Bronchial epithelial cell (primary cell): ENCODE results near the gene MGMT. TPM values are rescaled to one million over a fixed set of nuclear protein-coding genes. Genes with fewer than 3 reads are reported as not detected.

ENCODE experiments used
- DNase-seq: peaks from one replicate; pipeline ENCODE4 v3.0.0-alpha.2; 2010; ENCODE audit warnings: low read depth
- FAIRE-seq: peaks from 2 replicates; lab custom pipeline; 2011; peaks lifted over from hg19 to GRCh38; lab: Jason Lieb, UNC
- H3K27me3 ChIP-seq: 2 replicates; pipeline ENCODE4 v1.5.1; 2011; ENCODE audit warnings: low read length; ENCODE audit not compliant: control insufficient read depth, insufficient read depth
- H3K36me3 ChIP-seq: 2 replicates; pipeline ENCODE4 v1.5.1; 2011; ENCODE audit warnings: low read length; ENCODE audit not compliant: control insufficient read depth, insufficient read depth
- H3K4me3 ChIP-seq: 2 replicates; pipeline ENCODE4 v1.5.1; 2011; ENCODE audit warnings: mild to moderate bottlenecking, low read depth, low read length, control low read depth
- CTCF ChIP-seq: IDR thresholded peaks from 2 replicates; pipeline ENCODE4 v1.5.1; 2011; ENCODE audit warnings: mild to moderate bottlenecking, moderate library complexity, low read length, control low read depth, inconsistent platforms; ENCODE audit not compliant: insufficient read depth, severe bottlenecking
- total RNA-seq: library from RNA; depleted of rRNA; stranded (reverse); fragments of >200 nt; gene quantifications from 2 replicates; pipeline ENCODE4 v1.2.1, GENCODE V29; 2014

MGMT gene
- total RNA-seq, 1 donor from 2014 or later: 19.7 TPM

- Histone ChIP-seq H3K27me3 (no peaks in the 10 kb centered on the region), H3K4me3 (no peak overlapping the region), H3K36me3 (no peaks in the 10 kb centered on the region)
- FAIRE-seq (no peak), DNase-seq (no peak)
- no peak for TF ChIP-seq CTCF
Measured at GRCh38 chr10:129530581-129530980, 63.5 kb downstream of the MGMT start.

GRCh38 chr10:129531195-129531968 lies 64.3 kb downstream of the MGMT start:
- Histone ChIP-seq H3K36me3 (no peaks in the 10 kb centered on the region), H3K4me3 (no peak overlapping the region), H3K27me3 (no peaks in the 10 kb centered on the region)
- DNase-seq: peak; percentile 77
- peak; percentile 18 for FAIRE-seq
- no peak for TF ChIP-seq CTCF

GRCh38 chr10:129531969-129532660 lies 65.1 kb downstream of the MGMT start:
- no peaks in the 10 kb centered on the region for H3K36me3 ChIP-seq
- no peak overlapping the region for H3K4me3 ChIP-seq
- no peak for TF ChIP-seq CTCF
- FAIRE-seq (no peak), DNase-seq (no peak)
- H3K27me3 ChIP-seq: no peaks in the 10 kb centered on the region

GRCh38 chr10:129532838-129533237 lies 65.8 kb downstream of the MGMT start:
- Histone ChIP-seq H3K36me3 (no peaks in the 10 kb centered on the region), H3K4me3 (no peak overlapping the region), H3K27me3 (no peaks in the 10 kb centered on the region)
- TF ChIP-seq CTCF: no peak
- FAIRE-seq (no peak), DNase-seq (no peak)

DNA sequence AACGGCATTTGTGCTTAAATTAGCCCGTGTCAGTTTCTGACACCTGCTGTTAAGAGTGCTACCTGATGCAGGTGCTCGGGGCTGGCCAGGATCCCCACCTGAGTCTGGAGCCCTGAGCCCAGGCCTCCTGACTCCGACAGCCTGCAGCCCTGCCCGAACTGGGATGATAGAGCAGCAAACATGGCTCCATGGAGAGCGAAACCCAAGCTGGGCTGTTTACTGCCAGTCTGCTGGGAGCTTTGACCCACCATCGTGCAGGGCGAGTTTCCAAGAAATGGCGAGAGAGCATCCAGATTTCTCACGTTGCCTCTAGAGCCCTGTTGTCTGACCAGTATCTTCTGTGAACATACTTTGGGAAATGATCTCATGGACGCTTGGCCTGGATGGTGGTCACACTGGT lies 66.2 kb downstream of the MGMT start:
- FAIRE-seq: no peak
- no peak for TF ChIP-seq CTCF
- no peaks in the 10 kb centered on the region for H3K36me3 ChIP-seq

GRCh38 chr10:129534826-129535225 lies 67.8 kb downstream of the MGMT start:
- FAIRE-seq (no peak), DNase-seq (no peak)
- H3K36me3 ChIP-seq: no peaks in the 10 kb centered on the region
- TF ChIP-seq CTCF: no peak
- H3K27me3 ChIP-seq: no peaks in the 10 kb centered on the region
- no peak overlapping the region for H3K4me3 ChIP-seq

More for the DNA sequence above, 66.2 kb downstream of the MGMT start:
- H3K4me3 ChIP-seq: no peak overlapping the region
- H3K27me3 ChIP-seq: no peaks in the 10 kb centered on the region
- no peak for DNase-seq
